ENCODE measurements around the gene SPATA20. TPM values are rescaled to one million over a fixed set of nuclear protein-coding genes. Genes with fewer than 3 reads are reported as not detected.
A peak's percentile ranks its signal among the peaks of the same experiment; 100 is the strongest.

The SPATA20 gene
- total and polyA plus RNA-seq, 2 of the 13 experiments (the other 11 are each of a cell fraction or from before 2014, with no cell fraction given) = 36.1 to 64.8 TPM

DNA sequence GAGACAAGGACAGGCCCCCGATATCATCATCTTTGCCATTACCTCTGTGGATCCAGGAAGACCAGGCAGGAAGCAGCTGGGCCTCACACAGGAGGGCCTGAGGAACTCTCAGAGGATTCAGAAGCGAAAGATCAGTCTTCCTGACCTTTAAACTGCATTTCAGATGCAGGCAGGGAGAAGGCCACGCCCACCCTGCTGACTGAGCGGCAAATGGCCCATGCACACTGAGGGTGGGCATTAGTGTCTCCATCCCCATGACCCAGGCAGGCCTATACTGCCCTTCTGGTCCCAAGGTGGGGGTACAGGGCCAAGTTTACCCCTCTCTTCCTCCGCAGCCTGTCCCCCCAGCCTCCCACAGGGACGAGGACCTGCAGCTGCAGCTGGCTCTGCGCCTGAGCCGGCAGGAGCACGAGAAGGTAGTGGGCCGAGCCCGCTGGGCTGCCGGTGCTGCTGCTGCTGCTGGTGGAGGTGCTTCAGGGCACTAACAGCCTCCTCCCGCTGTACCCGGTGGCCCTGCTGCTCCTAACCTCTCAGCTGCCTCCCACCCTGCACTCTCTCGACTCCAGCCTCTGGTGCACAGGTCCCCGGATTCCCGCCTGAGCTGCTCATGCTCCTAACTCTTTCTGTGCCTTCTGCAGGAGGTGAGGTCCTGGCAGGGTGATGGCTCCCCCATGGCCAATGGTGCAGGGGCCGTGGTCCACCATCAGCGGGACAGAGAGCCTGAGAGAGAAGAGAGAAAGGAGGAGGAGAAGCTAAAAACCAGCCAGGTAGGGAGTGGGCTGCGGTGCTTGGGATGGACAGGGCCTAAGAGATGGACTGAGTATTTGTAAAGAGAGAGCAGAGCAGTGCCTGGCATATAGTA, 8.2 kb upstream of the SPATA20 start:
- peak overlapping the region; percentile 56 for H3K27ac ChIP-seq (ENCODE audit: extremely low read length, insufficient read depth, low read length)
- TF ChIP-seq ZNF431 (CRISPR knock-in tag; IDR thresholded peaks at IDR 0.05; ENCODE audit: borderline replicate concordance, low read depth) (no peak), MEIS2 (CRISPR knock-in tag; IDR thresholded peaks at IDR 0.05) (no peak), ZNF761 (CRISPR knock-in tag; conservative IDR thresholded peaks at IDR 0.05) (no peak), EP300 (IDR thresholded peaks at IDR 0.05; ENCODE audit: low read depth in 2 of 2, low read length in 2 of 2) (no peak), EP300 (CRISPR knock-in tag; IDR thresholded peaks at IDR 0.05; ENCODE audit: borderline replicate concordance) (no peak), HDAC6 (IDR thresholded peaks at IDR 0.05; ENCODE audit: low read depth, low read length) (no peak), CREM (IDR thresholded peaks at IDR 0.05) (no peak), CREM (CRISPR knock-in tag; IDR thresholded peaks at IDR 0.05) (no peak), ZBTB10 (CRISPR knock-in tag; IDR thresholded peaks at IDR 0.05; ENCODE audit: borderline replicate concordance) (no peak), POLR2G (IDR thresholded peaks at IDR 0.05; ENCODE audit: low read depth, low read length) (peak; percentile 40; the same call in 1 of the 2 replicates), RNF219 (CRISPR knock-in tag; IDR thresholded peaks at IDR 0.05) (no peak), CSRNP2 (CRISPR knock-in tag; conservative IDR thresholded peaks at IDR 0.05; ENCODE audit: low read depth) (no peak), SNAPC2 (CRISPR knock-in tag; IDR thresholded peaks at IDR 0.05) (0 out of 2 replicates have a peak, but pooled peaks have one; percentile 42), TBP (CRISPR knock-in tag; IDR thresholded peaks at IDR 0.05) (no peak), MZF1 (CRISPR knock-in tag; IDR thresholded peaks at IDR 0.05; ENCODE audit: borderline replicate concordance) (no peak), HDAC1 (CRISPR knock-in tag; IDR thresholded peaks at IDR 0.05) (no peak), DR1 (CRISPR knock-in tag; IDR thresholded peaks at IDR 0.05) (no peak), XBP1 (CRISPR knock-in tag; IDR thresholded peaks at IDR 0.05) (no peak)

More for the DNA sequence above, 8.2 kb upstream of the SPATA20 start:
- intact Hi-C loops (cut with micrococcal nuclease; ENCODE audit: unreplicated experiment) (no loop called here), in situ Hi-C loops (cut with HindIII; ENCODE audit: extremely low pct_ligation_motif_present, low pct_unique_long_range_greater_than_20kb) (no loop called here)
- Histone ChIP-seq H3K79me2 (ENCODE audit: insufficient read depth, low read length) (no peaks in the 10 kb centered on the region), H3K4me1 (ENCODE audit: insufficient read depth, low read length) (peaks cover 74% of the 10 kb centered on the region), H2AFZ (ENCODE audit: low read length) (no peak overlapping the region), H3K36me3 (replicated peaks in 1 of 2; ENCODE audit: control insufficient read depth in 1 of 2, insufficient read depth in 2 of 2, low read length in 2 of 2) (no peaks in the 10 kb centered on the region), H3K4me3 (replicated peaks in 1 of 3; ENCODE audit: insufficient read depth in 1 of 3, low read depth in 2 of 3, low read length in 3 of 3) (peak overlapping the region; percentile 28 to 73 (median 56); a peak in 5 of 6 replicates), H3K9me3 (ENCODE audit: low read length) (no peaks in the 10 kb centered on the region), H3K4me2 (ENCODE audit: low read depth, low read length) (peak overlapping the region; percentile 97), H3K27me3 (ENCODE audit: control insufficient read depth in 1 of 2, insufficient read depth in 2 of 2, low read length in 2 of 2) (no peaks in the 10 kb centered on the region; a peak in 1 of 5 replicates), H4K20me1 (ENCODE audit: insufficient read depth, low read length) (no peaks in the 10 kb centered on the region), H3K9ac (ENCODE audit: insufficient read depth, low read depth, low read length) (peak overlapping the region; percentile 49)
- POLR2A ChIA-PET = interaction anchor here (0.6 to 1.9 kb wide), 14 partner anchors 8 to 328 kb away, joined by 3 to 6 read pairs (median 4); partner anchors contain the start of gene CACNA1G
- CTCF ChIA-PET (ENCODE audit: low intra/inter-chr PET ratio, low total read pairs) = no interaction called here
- BruUV-seq (replicated peaks) = no TSS peak
- FAIRE-seq (peak; percentile 96), ATAC-seq (peak; percentile 29), DNase-seq (ENCODE audit: low spot score) (peak; percentile 76)
- 16% methylated on average over 13 of the region's 20 CpGs for WGBS (ENCODE audit: low lambda C conversion rate)

All from HepG2 (cell line).